HepG2 (cell line): ENCODE measurements around the gene RBP4. TPM values are rescaled to one million over a fixed set of nuclear protein-coding genes. Genes with fewer than 3 reads are reported as not detected.

ENCODE experiments used
- ATAC-seq: fragments of 200-7000 bp; cut with Tn5 transposase; 3 replicates; pipeline ENCODE4 v1.9.1; 2020; ENCODE audit warnings: mild to moderate bottlenecking, moderate library complexity
- BruUV-seq: library from RNA; stranded (reverse); fragments of 400-500 nt; replicated peaks from 2 replicates; lab custom pipeline; 2021; lab: Mats Ljungman, UMichigan
- CTCF ChIA-PET: fragments of 300-600 bp; formaldehyde crosslinking; extraction: SDS; loops from one replicate; lab custom pipeline; 2021; ENCODE audit warnings: low total read pairs, inconsistent platforms, low intra/inter-chr PET ratio; lab: Yijun Ruan, JAX
- POLR2A ChIA-PET: fragments of 350-600 bp; sonication (Branson Sonifier 250); formaldehyde crosslinking; loops from one replicate; lab custom pipeline; 2020; ENCODE audit warnings: antibody characterized with exemption, inconsistent platforms; lab: Yijun Ruan, JAX
- DNase-seq: peaks from one replicate; pipeline ENCODE4 v3.0.0-alpha.2; 2015; ENCODE audit warnings: low spot score
- FAIRE-seq: peaks from 3 replicates; lab custom pipeline; 2011; peaks lifted over from hg19 to GRCh38; lab: Jason Lieb, UNC
- H2AFZ ChIP-seq: one replicate; pipeline ENCODE4 v1.6.1; 2011; ENCODE audit warnings: low read length, inconsistent platforms
- H3K27ac ChIP-seq: fragments of 300-600 bp; 3 replicates; pipeline ENCODE4 v1.8.0; 2011; ENCODE audit warnings: mixed run types, mild to moderate bottlenecking, mixed read lengths, low read length, inconsistent platforms; ENCODE audit not compliant: insufficient read depth; ENCODE audit errors: extremely low read length
- H3K27me3 ChIP-seq, 2 experiments: fragments of 200-600 bp in 1 of 2; 2 replicates in 1 of 2; 3 replicates in 1 of 2; pipeline versions ENCODE4 v1.6.0 to v1.8.0; 2011; ENCODE audit warnings: low read length in 2 of 2, mild to moderate bottlenecking in 2 of 2, moderate library complexity in 2 of 2, inconsistent platforms in 1 of 2; ENCODE audit not compliant: insufficient read depth in 2 of 2, control insufficient read depth in 1 of 2
- H3K36me3 ChIP-seq, 2 experiments: fragments of 200-600 bp in 1 of 2; replicated peaks in 1 of 2; 2 replicates in 1 of 2; 3 replicates in 1 of 2; pipeline versions ENCODE4 v1.5.1 to v1.8.0; 2011; ENCODE audit warnings: low read length in 2 of 2, inconsistent platforms in 1 of 2; ENCODE audit not compliant: insufficient read depth in 2 of 2, control insufficient read depth in 1 of 2
- H3K4me1 ChIP-seq: 2 replicates; pipeline ENCODE4 v1.5.1; 2012; ENCODE audit warnings: low read length, inconsistent platforms; ENCODE audit not compliant: insufficient read depth
- H3K4me2 ChIP-seq: 2 replicates; pipeline ENCODE4 v1.6.0; 2011; ENCODE audit warnings: low read depth, low read length, inconsistent platforms
- H3K4me3 ChIP-seq, 3 experiments: fragments of 200-600 bp in 1 of 3; sonication (generic), shearing (Covaris generic) in 1 of 3; replicated peaks in 1 of 3; 2 replicates each; pipeline ENCODE4 v1.5.1; 2011 to 2016; ENCODE audit warnings: low read length in 3 of 3, inconsistent platforms in 2 of 3, low read depth in 2 of 3, mild to moderate bottlenecking in 2 of 3, control low read depth in 1 of 3, mixed read lengths in 1 of 3; ENCODE audit not compliant: insufficient read depth in 1 of 3
- H3K79me2 ChIP-seq: one replicate; pipeline ENCODE4 v1.6.1; 2011; ENCODE audit warnings: low read length, inconsistent platforms; ENCODE audit not compliant: insufficient read depth
- H3K9ac ChIP-seq: 2 replicates; pipeline ENCODE4 v1.6.0; 2011; ENCODE audit warnings: mild to moderate bottlenecking, low read depth, low read length, inconsistent platforms; ENCODE audit not compliant: insufficient read depth
- H3K9me3 ChIP-seq: 2 replicates; pipeline ENCODE4 v1.5.1; 2012; ENCODE audit warnings: mild to moderate bottlenecking, low read length
- H4K20me1 ChIP-seq: 2 replicates; pipeline ENCODE4 v1.6.0; 2011; ENCODE audit warnings: inconsistent platforms, mild to moderate bottlenecking, low read length, moderate library complexity; ENCODE audit not compliant: insufficient read depth
- ARID2 ChIP-seq: sonication (generic); formaldehyde crosslinking; IDR thresholded peaks from 2 replicates; pipeline ENCODE4 v1.8.1; 2022; ENCODE audit warnings: mild to moderate bottlenecking, missing genetic modification reagents, borderline replicate concordance
- HDAC2 ChIP-seq: sonication (generic); formaldehyde crosslinking; IDR thresholded peaks from 2 replicates; pipeline ENCODE4 v1.4.0; 2020; ENCODE audit warnings: missing genetic modification reagents
- HNRNPL ChIP-seq: fragments of 200-400 bp; formaldehyde crosslinking; IDR thresholded peaks from 2 replicates; pipeline ENCODE4 v1.6.1; 2017; ENCODE audit warnings: mild to moderate bottlenecking, low read depth, low read length
- KAT7 ChIP-seq: IDR thresholded peaks from 2 replicates; pipeline ENCODE4 v1.6.1; 2018; ENCODE audit warnings: borderline replicate concordance, missing compliant biosample characterization
- MTA1 ChIP-seq: sonication (generic); formaldehyde crosslinking; IDR thresholded peaks from 2 replicates; pipeline ENCODE4 v1.4.0; 2020; ENCODE audit warnings: missing genetic modification reagents, mild to moderate bottlenecking, borderline replicate concordance
- PAF1 ChIP-seq: IDR thresholded peaks from 2 replicates; pipeline ENCODE4 v1.6.1; 2016; ENCODE audit warnings: missing genetic modification reagents, missing compliant biosample characterization
- POLR2A ChIP-seq, 2 experiments: IDR thresholded peaks; 2 replicates each; pipeline ENCODE4 v1.6.1; 2011; ENCODE audit warnings: low read depth in 2 of 2, low read length in 2 of 2, mild to moderate bottlenecking in 1 of 2, moderate library complexity in 1 of 2; ENCODE audit not compliant: insufficient read depth in 1 of 2
- SATB2 ChIP-seq: sonication (generic); formaldehyde crosslinking; IDR thresholded peaks from 2 replicates; pipeline ENCODE4 v1.5.0; 2020; ENCODE audit warnings: missing genetic modification reagents
- THAP11 ChIP-seq: IDR thresholded peaks from 2 replicates; pipeline ENCODE4 v1.6.1; 2016; ENCODE audit warnings: missing biosample characterization, missing genetic modification reagents
- ZC3H13 ChIP-seq: sonication (generic); formaldehyde crosslinking; IDR thresholded peaks from 2 replicates; pipeline ENCODE4 v1.8.1; 2023; ENCODE audit warnings: mild to moderate bottlenecking, missing genetic modification reagents, moderate library complexity
- ZFX ChIP-seq: sonication (generic); formaldehyde crosslinking; IDR thresholded peaks from 2 replicates; pipeline ENCODE4 v1.4.0; 2020; ENCODE audit warnings: mild to moderate bottlenecking, low read depth, missing genetic modification reagents, moderate library complexity
- ZNF225 ChIP-seq: sonication (generic); formaldehyde crosslinking; IDR thresholded peaks from 2 replicates; pipeline ENCODE4 v1.4.0; 2020; ENCODE audit warnings: mild to moderate bottlenecking, missing genetic modification reagents
- ZNF543 ChIP-seq: sonication (generic); formaldehyde crosslinking; IDR thresholded peaks from 2 replicates; pipeline ENCODE4 v1.4.0; 2020; ENCODE audit warnings: mild to moderate bottlenecking, missing genetic modification reagents
- ZNF598 ChIP-seq: sonication (generic); formaldehyde crosslinking; IDR thresholded peaks from 2 replicates; pipeline ENCODE4 v1.5.1; 2020; ENCODE audit warnings: mild to moderate bottlenecking, missing genetic modification reagents, borderline replicate concordance
- ZNF761 ChIP-seq: sonication (generic); formaldehyde crosslinking; conservative IDR thresholded peaks from 2 replicates; pipeline ENCODE4 v1.4.0; 2020; ENCODE audit warnings: mild to moderate bottlenecking, missing genetic modification reagents
- ZSCAN25 ChIP-seq: sonication (generic); formaldehyde crosslinking; IDR thresholded peaks from 2 replicates; pipeline ENCODE4 v1.8.0; 2022; ENCODE audit warnings: mild to moderate bottlenecking, missing genetic modification reagents
- WGBS: methylation state at CpG from one replicate; pipeline ENCODE4 v1.1.6; 2017; ENCODE audit warnings: low lambda C conversion rate; 5-methylcytosine and 5-hydroxymethylcytosine counted together
- in situ Hi-C: cut with HindIII; loops from 2 replicates; pipeline ENCODE4 v1.10.0; 2017; ENCODE audit warnings: low pct_unique_long_range_greater_than_20kb; ENCODE audit not compliant: extremely low pct_ligation_motif_present
- intact Hi-C: fragments of 100-400 bp; cut with micrococcal nuclease; formaldehyde crosslinking; loops from one replicate; pipeline ENCODE4 v1.10.0; 2022; ENCODE audit not compliant: unreplicated experiment
- polyA plus RNA-seq, 8 experiments: library from polyadenylated mRNA; depleted of rRNA in 3 of 8; stranded (reverse) in 7 of 8; unstranded in 1 of 8; fragments of >200 nt; fragmentation: Illumina TruSeq in 4 of 8; extraction: Trizol in 4 of 8; gene quantifications; 2 replicates each; pipeline versions ENCODE4 v1.2.1 to v1.2.3, GENCODE V29; 2011 to 2016; ENCODE audit warnings: low read depth in 4 of 8, missing spikeins in 1 of 8, mixed read lengths in 1 of 8; ENCODE audit not compliant: insufficient read depth in 1 of 8
- total RNA-seq, 5 experiments: library from RNA; depleted of rRNA; stranded (reverse); fragments of >200 nt; fragmentation: Illumina TruSeq; extraction: Trizol; gene quantifications; 2 replicates each; pipeline ENCODE4 v1.2.3, GENCODE V29; 2016; ENCODE audit warnings: low read depth in 1 of 5
- TF ChIP-seq, protein P1 (sequence below), 2 experiments: sonication (generic) in 1 of 2; formaldehyde crosslinking in 1 of 2; IDR thresholded peaks; 2 replicates each; pipeline versions ENCODE4 v1.4.0 to v1.6.1; 2018 to 2020; ENCODE audit warnings: missing genetic modification reagents in 2 of 2, borderline replicate concordance in 1 of 2, low read depth in 1 of 2, mild to moderate bottlenecking in 1 of 2, missing biosample characterization in 1 of 2

The RBP4 gene
- total and polyA plus RNA-seq, 2 of the 13 experiments (the other 11 are each of a cell fraction or from before 2014, with no cell fraction given), result 642 to 931 TPM

DNA sequence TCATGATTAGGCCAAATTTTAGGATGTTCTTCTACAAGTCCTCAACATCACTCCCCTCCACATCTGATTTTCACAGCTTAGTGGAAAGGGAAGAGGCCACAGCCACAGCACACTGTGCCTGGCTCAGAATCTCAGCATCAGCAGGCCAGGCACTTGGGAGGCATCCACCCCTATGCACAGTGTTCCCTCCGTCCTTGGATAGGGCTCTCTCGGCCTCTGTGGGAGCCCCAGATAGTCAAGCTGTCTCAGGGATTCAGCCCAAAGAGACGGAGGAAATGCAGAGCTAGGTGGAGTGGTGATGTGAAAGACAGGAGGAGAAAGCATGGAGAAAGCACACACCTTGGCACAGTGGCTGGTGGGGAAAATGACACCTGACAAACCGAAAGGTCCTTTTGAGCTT, 1.3 kb downstream of the RBP4 start:
- TF ChIP-seq KAT7 (CRISPR knock-in tag) (0 out of 2 replicates have a peak, but pooled peaks have one; percentile 24), ZFX (CRISPR knock-in tag) (peak; percentile 1; the same call in 1 of the 2 replicates), ZNF225 (no peak), ZNF761 (CRISPR knock-in tag) (0 out of 2 replicates have a peak, but pooled peaks have one; percentile 55), ARID2 (peak; percentile 60; the same call in 1 of the 2 replicates), ZSCAN25 (CRISPR knock-in tag) (0 out of 2 replicates have a peak, but pooled peaks have one; percentile 11), HDAC2 (0 out of 2 replicates have a peak, but pooled peaks have one; percentile 3), PAF1 (CRISPR knock-in tag) (0 out of 2 replicates have a peak, but pooled peaks have one; percentile 33), SATB2 (CRISPR knock-in tag) (no peak), POLR2A (IDR thresholded peaks at IDR 0.05; ENCODE audit: insufficient read depth in 1 of 2, low read depth in 2 of 2, low read length in 2 of 2) (0 out of 4 replicates have a peak, but pooled peaks of 1 of the 2 experiments have one; percentile 11), ZNF543 (CRISPR knock-in tag) (no peak), ZNF598 (0 out of 2 replicates have a peak, but pooled peaks have one; percentile 24), HNRNPL (no peak), ZC3H13 (CRISPR knock-in tag) (0 out of 2 replicates have a peak, but pooled peaks have one; percentile 21), MTA1 (CRISPR knock-in tag) (0 out of 2 replicates have a peak, but pooled peaks have one; percentile 17), THAP11 (no peak)
- TF ChIP-seq, protein P1, sequence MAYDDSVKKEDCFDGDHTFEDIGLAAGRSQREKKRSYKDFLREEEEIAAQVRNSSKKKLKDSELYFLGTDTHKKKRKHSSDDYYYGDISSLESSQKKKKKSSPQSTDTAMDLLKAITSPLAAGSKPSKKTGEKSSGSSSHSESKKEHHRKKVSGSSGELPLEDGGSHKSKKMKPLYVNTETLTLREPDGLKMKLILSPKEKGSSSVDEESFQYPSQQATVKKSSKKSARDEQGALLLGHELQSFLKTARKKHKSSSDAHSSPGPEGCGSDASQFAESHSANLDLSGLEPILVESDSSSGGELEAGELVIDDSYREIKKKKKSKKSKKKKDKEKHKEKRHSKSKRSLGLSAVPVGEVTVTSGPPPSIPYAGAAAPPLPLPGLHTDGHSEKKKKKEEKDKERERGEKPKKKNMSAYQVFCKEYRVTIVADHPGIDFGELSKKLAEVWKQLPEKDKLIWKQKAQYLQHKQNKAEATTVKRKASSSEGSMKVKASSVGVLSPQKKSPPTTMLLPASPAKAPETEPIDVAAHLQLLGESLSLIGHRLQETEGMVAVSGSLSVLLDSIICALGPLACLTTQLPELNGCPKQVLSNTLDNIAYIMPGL (CRISPR knock-in tag; IDR thresholded peaks at IDR 0.05; ENCODE audit: borderline replicate concordance in 1 of 2, low read depth in 1 of 2), result 0 out of 4 replicates have a peak, but pooled peaks of 1 of the 2 experiments have one; percentile 37
- no peak for DNase-seq
- peaks cover 2 to 36% of the 10 kb centered on the region in 2 experiments for H3K36me3 ChIP-seq
- ATAC-seq, result no peak
- H3K9me3 ChIP-seq, result no peaks in the 10 kb centered on the region
- peaks cover 75% of the 10 kb centered on the region for H3K4me1 ChIP-seq
- intact Hi-C loops (loop anchor here (5.0 to 10.0 kb wide), 2 partner anchors 55 to 73 kb away; no protein-coding TSS in a partner anchor), in situ Hi-C loops (no loop called here)
- CTCF ChIA-PET, result no interaction called here
- no peak for FAIRE-seq
- WGBS, result 7% methylated on average over 4 of the region's 4 CpGs
- no peak overlapping the region for H2AFZ ChIP-seq
- peaks cover 32% of the 10 kb centered on the region for H3K79me2 ChIP-seq
- POLR2A ChIA-PET, result interaction anchor here (0.6 to 1.8 kb wide), 5 partner anchors 9 to 102 kb away, joined by 3 to 16 read pairs (median 5); no protein-coding TSS in a partner anchor
- peak overlapping the region; percentile 99 for H3K27ac ChIP-seq
- no peaks in the 10 kb centered on the region; a peak in 1 of 5 replicates for H3K27me3 ChIP-seq
- H3K4me3 ChIP-seq, result peak overlapping the region; percentile 79 to 87 (median 84)
- peaks cover 53% of the 10 kb centered on the region for H4K20me1 ChIP-seq
- BruUV-seq, result TSS peak; percentile 45
- peak overlapping the region; percentile 94 for H3K4me2 ChIP-seq
- peak overlapping the region; percentile 94 for H3K9ac ChIP-seq
